BLaER1 treated with 17β-estradiol and CSF1 and Interleukin-3, amounts not matched to agents 10 nM and 100 nM (cell line): ENCODE results near the gene PTTG1IP2.

Experiments
- H3K27ac ChIP-seq, 11 experiments: shearing (Covaris generic); formaldehyde crosslinking; 2 replicates each; pipeline ENCODE4 v1.8.1; 2022
- H3K27me3 ChIP-seq, 11 experiments: shearing (Covaris generic); formaldehyde crosslinking; 2 replicates each; pipeline ENCODE4 v1.8.1; 2022
- H3K36me3 ChIP-seq, 11 experiments: shearing (Covaris generic); formaldehyde crosslinking; 2 replicates each; pipeline ENCODE4 v1.8.1; 2022
- H3K4me1 ChIP-seq, 10 experiments: shearing (Covaris generic); formaldehyde crosslinking; 2 replicates each; pipeline ENCODE4 v1.8.1; 2022
- H3K4me2 ChIP-seq, 11 experiments: shearing (Covaris generic); formaldehyde crosslinking; 2 replicates each; pipeline ENCODE4 v1.8.1; 2022
- H3K4me3 ChIP-seq, 10 experiments: shearing (Covaris generic); formaldehyde crosslinking; 2 replicates each; pipeline ENCODE4 v1.8.1; 2022
- H3K9ac ChIP-seq, 11 experiments: shearing (Covaris generic); formaldehyde crosslinking; 2 replicates each; pipeline ENCODE4 v1.8.1; 2022
- H3K9me3 ChIP-seq, 11 experiments: shearing (Covaris generic); formaldehyde crosslinking; replicated peaks in 1 of 11; 2 replicates each; pipeline ENCODE4 v1.8.1; 2022
- H4K20me1 ChIP-seq, 11 experiments: shearing (Covaris generic); formaldehyde crosslinking; 2 replicates each; pipeline ENCODE4 v1.8.1; 2022
- Cebpa-rat ChIP-seq, 11 experiments: shearing (Covaris generic); IDR thresholded peaks; 2 replicates each; pipeline ENCODE4 v1.8.1; 2022

Gene PTTG1IP2

DNA sequence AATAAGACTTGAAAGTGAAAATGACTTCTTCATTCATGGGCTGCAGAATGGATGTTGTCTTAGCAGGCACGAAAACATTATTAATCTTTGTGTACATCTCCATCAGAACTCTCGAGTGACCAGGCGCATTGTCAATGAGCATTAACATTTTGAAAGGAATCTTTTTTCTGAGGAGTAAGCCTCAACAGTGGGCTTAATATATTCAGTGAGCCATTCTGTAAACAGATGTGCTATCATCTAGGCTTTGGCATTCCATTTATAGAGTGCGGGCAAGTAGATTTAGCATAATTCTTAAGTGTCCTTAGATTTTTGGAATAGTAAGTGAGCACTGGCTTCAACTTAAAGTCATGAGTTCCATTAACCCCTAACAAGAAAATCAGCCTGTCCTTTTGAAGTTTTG is 33.1 kb downstream of the PTTG1IP2 start:
- no peak overlapping the region for H3K27ac ChIP-seq
- TF ChIP-seq Cebpa-rat (IDR thresholded peaks at IDR 0.05): no peak
- H3K36me3 ChIP-seq: no peaks in the 10 kb centered on the region
- no peaks in the 10 kb centered on the region for H4K20me1 ChIP-seq
- H3K9ac ChIP-seq: no peak overlapping the region
- no peaks in the 10 kb centered on the region for H3K27me3 ChIP-seq
- no peak overlapping the region for H3K4me2 ChIP-seq
- no peaks in the 10 kb centered on the region for H3K4me1 ChIP-seq
- H3K4me3 ChIP-seq: no peak overlapping the region
- no peaks in the 10 kb centered on the region for H3K9me3 ChIP-seq

DNA sequence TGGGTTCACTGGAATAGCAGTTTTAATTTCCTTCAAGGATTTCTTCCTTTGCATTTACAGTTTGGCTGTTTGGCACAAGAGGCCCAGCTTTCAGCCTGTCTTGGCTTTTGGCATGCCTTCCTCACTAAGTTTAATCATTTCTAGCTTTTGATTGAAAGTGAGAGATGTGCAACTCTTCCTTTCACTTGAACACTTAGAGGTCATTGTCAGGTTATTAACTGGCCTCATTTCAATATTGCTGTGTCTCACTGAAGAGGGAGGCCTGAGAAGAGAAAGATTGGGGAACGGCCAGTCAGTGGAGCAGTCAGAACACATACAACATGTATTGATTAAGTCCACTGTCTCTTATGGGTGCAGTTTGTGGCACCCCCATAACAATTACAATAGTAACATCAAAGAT is 33.9 kb downstream of the PTTG1IP2 start:
- H3K4me1 ChIP-seq: no peaks in the 10 kb centered on the region
- H3K27me3 ChIP-seq: no peaks in the 10 kb centered on the region
- H3K9ac ChIP-seq: no peak overlapping the region
- no peak for TF ChIP-seq Cebpa-rat (IDR thresholded peaks at IDR 0.05)
- H3K27ac ChIP-seq: no peak overlapping the region
- H3K36me3 ChIP-seq: no peaks in the 10 kb centered on the region
- H4K20me1 ChIP-seq: no peaks in the 10 kb centered on the region
- H3K9me3 ChIP-seq: no peaks in the 10 kb centered on the region
- no peak overlapping the region for H3K4me2 ChIP-seq
- no peak overlapping the region for H3K4me3 ChIP-seq

GRCh38 chr7:90507692-90508091 is 38.3 kb downstream of the PTTG1IP2 start:
- Histone ChIP-seq H3K27ac (no peak overlapping the region), H3K9ac (no peak overlapping the region), H3K4me2 (no peak overlapping the region), H4K20me1 (no peaks in the 10 kb centered on the region), H3K36me3 (no peaks in the 10 kb centered on the region), H3K9me3 (no peaks in the 10 kb centered on the region), H3K4me3 (no peak overlapping the region), H3K4me1 (no peaks in the 10 kb centered on the region), H3K27me3 (no peaks in the 10 kb centered on the region)
- TF ChIP-seq Cebpa-rat (IDR thresholded peaks at IDR 0.05): no peak

- H3K27me3 ChIP-seq: no peaks in the 10 kb centered on the region
- no peaks in the 10 kb centered on the region for H4K20me1 ChIP-seq
- no peak overlapping the region for H3K4me3 ChIP-seq
- H3K4me2 ChIP-seq: no peak overlapping the region
- H3K36me3 ChIP-seq: no peaks in the 10 kb centered on the region
- TF ChIP-seq Cebpa-rat (IDR thresholded peaks at IDR 0.05): no peak
- H3K4me1 ChIP-seq: no peaks in the 10 kb centered on the region
- H3K9me3 ChIP-seq: no peaks in the 10 kb centered on the region
- H3K27ac ChIP-seq: no peak overlapping the region
- no peak overlapping the region for H3K9ac ChIP-seq
Observed at GRCh38 chr7:90511776-90512175, 42.3 kb downstream of the PTTG1IP2 start.

DNA sequence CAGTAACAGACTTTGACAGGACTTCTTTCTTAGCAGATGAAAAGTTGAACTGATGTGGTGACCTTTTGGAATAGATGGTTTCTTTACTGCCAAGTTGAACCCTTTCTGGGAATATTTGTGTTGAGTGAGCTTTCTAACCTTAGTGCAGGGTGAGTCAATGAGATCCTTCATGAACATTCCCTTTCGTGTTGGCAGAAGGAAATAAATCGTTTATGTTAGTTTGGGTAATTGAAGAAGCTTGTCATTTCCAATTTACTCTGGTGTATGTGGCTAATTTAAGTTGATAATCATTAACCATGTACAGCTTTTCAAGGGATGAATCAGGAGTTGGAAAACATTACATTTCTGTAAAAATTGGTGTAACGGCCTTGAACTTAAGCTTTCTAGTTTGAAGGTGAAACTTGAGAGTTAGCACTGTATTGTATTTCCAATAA is 43.4 kb downstream of the PTTG1IP2 start:
- H3K9me3 ChIP-seq: no peaks in the 10 kb centered on the region
- H3K4me2 ChIP-seq: no peak overlapping the region
- TF ChIP-seq Cebpa-rat (IDR thresholded peaks at IDR 0.05): no peak
- H3K4me1 ChIP-seq: no peaks in the 10 kb centered on the region
- no peaks in the 10 kb centered on the region for H4K20me1 ChIP-seq
- H3K27me3 ChIP-seq: no peaks in the 10 kb centered on the region
- no peak overlapping the region for H3K4me3 ChIP-seq
- H3K36me3 ChIP-seq: no peaks in the 10 kb centered on the region
- no peak overlapping the region for H3K27ac ChIP-seq
- no peak overlapping the region for H3K9ac ChIP-seq

GRCh38 chr7:90516257-90516656 is 46.8 kb downstream of the PTTG1IP2 start:
- Histone ChIP-seq H4K20me1 (no peaks in the 10 kb centered on the region), H3K9ac (no peak overlapping the region), H3K36me3 (no peaks in the 10 kb centered on the region), H3K4me2 (no peak overlapping the region), H3K9me3 (no peaks in the 10 kb centered on the region), H3K27me3 (no peaks in the 10 kb centered on the region), H3K4me3 (no peak overlapping the region), H3K4me1 (no peaks in the 10 kb centered on the region), H3K27ac (no peak overlapping the region)
- no peak for TF ChIP-seq Cebpa-rat (IDR thresholded peaks at IDR 0.05)

DNA sequence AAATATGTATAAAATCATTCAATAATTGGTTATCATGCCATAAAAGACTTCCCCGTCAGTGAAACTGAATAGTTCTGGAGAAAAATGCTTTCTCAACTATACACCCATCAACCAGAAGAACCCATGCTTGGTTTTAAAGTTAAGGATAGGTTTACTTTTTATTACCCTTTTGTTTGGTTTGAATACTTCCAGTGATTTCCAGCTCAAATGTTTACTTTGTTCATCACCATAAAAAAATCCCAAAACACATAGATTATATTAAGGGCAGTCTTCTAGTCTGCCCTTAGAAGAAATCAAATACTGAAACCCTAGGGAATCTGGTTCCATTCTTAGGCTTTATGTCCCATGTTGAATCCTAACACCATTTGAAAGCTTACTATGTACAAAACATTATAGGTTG is 49.2 kb downstream of the PTTG1IP2 start:
- Histone ChIP-seq H4K20me1 (no peaks in the 10 kb centered on the region), H3K36me3 (no peaks in the 10 kb centered on the region), H3K27ac (no peak overlapping the region), H3K27me3 (no peaks in the 10 kb centered on the region), H3K4me2 (no peak overlapping the region), H3K4me3 (no peak overlapping the region), H3K4me1 (no peaks in the 10 kb centered on the region), H3K9ac (no peak overlapping the region), H3K9me3 (no peaks in the 10 kb centered on the region)
- TF ChIP-seq Cebpa-rat (IDR thresholded peaks at IDR 0.05): no peak

DNA sequence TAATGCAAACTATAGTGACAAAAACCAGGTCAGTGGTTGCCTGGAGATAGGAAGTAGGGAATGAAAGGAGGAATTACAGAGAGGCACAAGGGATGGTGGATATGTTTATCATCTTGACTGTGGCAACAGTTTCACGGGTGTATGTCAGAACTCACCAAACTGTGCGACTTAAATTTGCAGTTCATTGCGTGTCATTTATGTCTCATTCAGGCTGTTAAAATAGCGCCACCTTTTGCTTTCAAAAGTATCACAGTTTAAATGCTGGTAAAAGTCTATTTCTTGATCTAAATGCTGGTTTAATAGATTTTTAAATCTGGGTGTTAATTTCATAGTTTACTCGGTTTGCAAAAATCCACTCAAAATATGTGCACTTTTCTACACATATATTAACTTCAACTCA is 51.0 kb downstream of the PTTG1IP2 start:
- H3K4me1 ChIP-seq: no peaks in the 10 kb centered on the region
- no peaks in the 10 kb centered on the region for H3K36me3 ChIP-seq
- H3K9ac ChIP-seq: no peak overlapping the region
- no peak overlapping the region for H3K4me2 ChIP-seq
- H3K27me3 ChIP-seq: no peaks in the 10 kb centered on the region
- H3K4me3 ChIP-seq: no peak overlapping the region
- no peaks in the 10 kb centered on the region for H3K9me3 ChIP-seq
- no peak for TF ChIP-seq Cebpa-rat (IDR thresholded peaks at IDR 0.05)
- H4K20me1 ChIP-seq: no peaks in the 10 kb centered on the region
- no peak overlapping the region for H3K27ac ChIP-seq

- no peak overlapping the region for H3K27ac ChIP-seq
- H4K20me1 ChIP-seq: no peaks in the 10 kb centered on the region
- peaks cover 0 to 12% (median 0%) of the 10 kb centered on the region in 10 experiments; a peak in 3 of 20 replicates for H3K4me1 ChIP-seq
- no peak overlapping the region; a peak in 1 of 22 replicates for H3K4me2 ChIP-seq
- H3K27me3 ChIP-seq: 0 out of 22 replicates have a peak, but pooled peaks cover 0 to 18% (median 0%) of the 10 kb centered on the region in 11 experiments
- no peaks in the 10 kb centered on the region for H3K36me3 ChIP-seq
- H3K9ac ChIP-seq: no peak overlapping the region
- no peak overlapping the region for H3K4me3 ChIP-seq
- TF ChIP-seq Cebpa-rat (IDR thresholded peaks at IDR 0.05): no peak
- peaks cover 0 to 1% (median 0%) of the 10 kb centered on the region in 11 experiments; a peak in 2 of 22 replicates for H3K9me3 ChIP-seq
Observed at GRCh38 chr7:90530263-90530662, 60.8 kb downstream of the PTTG1IP2 start.

DNA sequence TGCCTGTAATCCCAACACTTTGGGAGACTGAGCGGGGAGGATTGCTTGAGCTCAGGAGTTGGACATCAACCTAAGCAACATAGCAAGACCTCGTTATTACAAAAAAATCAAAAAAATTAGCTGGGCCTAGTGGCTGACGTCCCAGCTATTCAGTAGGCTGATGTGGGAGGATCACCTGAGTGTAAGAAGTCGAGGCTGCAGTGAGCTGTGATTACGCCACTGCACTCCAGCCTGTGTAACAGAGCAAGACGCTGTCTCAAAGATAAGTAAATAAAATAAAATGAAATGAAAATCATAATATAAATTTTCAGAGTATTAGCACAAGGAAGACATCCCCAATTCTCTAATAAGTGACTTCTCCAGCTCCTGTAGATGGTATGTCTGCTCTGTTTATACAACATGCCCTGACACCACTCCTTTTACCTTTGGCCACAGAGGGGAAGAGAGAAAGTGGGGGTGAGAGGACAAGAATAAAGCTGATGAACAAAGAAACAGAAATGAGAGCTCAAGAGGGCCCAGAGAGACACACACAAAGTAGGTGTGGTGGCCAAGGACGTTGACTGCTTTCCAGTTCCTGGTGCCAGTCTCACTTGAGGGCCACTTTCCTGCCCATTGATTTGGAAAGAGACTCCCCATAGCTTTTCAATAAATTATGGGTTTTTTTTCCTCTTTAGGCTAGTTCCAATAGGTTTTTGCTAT is 62.9 kb downstream of the PTTG1IP2 start:
- no peak overlapping the region for H3K4me2 ChIP-seq
- TF ChIP-seq Cebpa-rat (IDR thresholded peaks at IDR 0.05): no peak

More for the DNA sequence above, 62.9 kb downstream of the PTTG1IP2 start:
- H4K20me1 ChIP-seq: peaks cover 0 to 4% (median 0%) of the 10 kb centered on the region in 11 experiments; a peak in 4 of 22 replicates
- H3K27me3 ChIP-seq: 0 out of 22 replicates have a peak, but pooled peaks cover 0 to 21% (median 0%) of the 10 kb centered on the region in 11 experiments
- H3K9me3 ChIP-seq: peaks cover 0 to 11% (median 0%) of the 10 kb centered on the region in 11 experiments; a peak in 4 of 22 replicates
- no peaks in the 10 kb centered on the region for H3K36me3 ChIP-seq
- H3K4me1 ChIP-seq: peaks cover 0 to 33% (median 12%) of the 10 kb centered on the region in 10 experiments; a peak in 12 of 20 replicates
- H3K27ac ChIP-seq: no peak overlapping the region
- H3K9ac ChIP-seq: no peak overlapping the region
- no peak overlapping the region for H3K4me3 ChIP-seq
